ENCODE results near the gene PWWP3B.

- TF ChIP-seq ZNF792 (tag by site-specific recombination; IDR thresholded peaks at IDR 0.05) (no peak), TCF7L2 (IDR thresholded peaks at IDR 0.05; ENCODE audit: borderline replicate concordance, low read depth, low read length) (no peak), MZF1 (tag by site-specific recombination; IDR thresholded peaks at IDR 0.05; ENCODE audit: borderline replicate concordance) (no peak), ZNF24 (tag by site-specific recombination; IDR thresholded peaks at IDR 0.05) (no peak), CTCF (tag by site-specific recombination; IDR thresholded peaks at IDR 0.05) (no peak), ZNF114 (tag by site-specific recombination; IDR thresholded peaks at IDR 0.05) (no peak), ZNF37A (tag by site-specific recombination; IDR thresholded peaks at IDR 0.05) (no peak), PBX3 (CRISPR knock-in tag; IDR thresholded peaks at IDR 0.05) (no peak), ZBTB49 (tag by site-specific recombination; IDR thresholded peaks at IDR 0.05; ENCODE audit: low read depth) (no peak), REST (tag by site-specific recombination; IDR thresholded peaks at IDR 0.05) (no peak), ZNF26 (tag by site-specific recombination; IDR thresholded peaks at IDR 0.05) (no peak)
These were observed 8.2 kb upstream of the PWWP3B start for GRCh38 chrX:106159861-106160282.
